HEK293 (cell line): ENCODE measurements around the gene CARD10.

Experiments used
- GLI4 ChIP-seq: fragments of 450-650 bp; formaldehyde crosslinking; IDR thresholded peaks from 2 replicates; pipeline ENCODE4 v1.5.1; 2016; ENCODE audit warnings: missing biosample characterization, missing genetic modification characterization
- GLIS2 ChIP-seq: fragments of 450-650 bp; formaldehyde crosslinking; IDR thresholded peaks from 2 replicates; pipeline ENCODE4 v1.5.1; 2016; ENCODE audit warnings: missing biosample characterization, missing genetic modification characterization
- SCRT1 ChIP-seq: fragments of 450-650 bp; formaldehyde crosslinking; IDR thresholded peaks from 2 replicates; pipeline ENCODE4 v1.5.1; 2016; ENCODE audit warnings: missing biosample characterization, missing genetic modification characterization, borderline replicate concordance
- SP2 ChIP-seq: fragments of 450-650 bp; formaldehyde crosslinking; IDR thresholded peaks from 2 replicates; pipeline ENCODE4 v1.5.1; 2016; ENCODE audit warnings: missing biosample characterization, missing genetic modification characterization
- SP7 ChIP-seq: fragments of 450-650 bp; formaldehyde crosslinking; IDR thresholded peaks from 2 replicates; pipeline ENCODE4 v1.5.1; 2016; ENCODE audit warnings: missing biosample characterization, missing genetic modification characterization
- ZBTB20 ChIP-seq: fragments of 450-650 bp; formaldehyde crosslinking; IDR thresholded peaks from 2 replicates; pipeline ENCODE4 v1.5.1; 2016; ENCODE audit warnings: missing biosample characterization, missing genetic modification characterization
- ZBTB48 ChIP-seq: fragments of 450-650 bp; formaldehyde crosslinking; IDR thresholded peaks from 2 replicates; pipeline ENCODE4 v1.5.1; 2016; ENCODE audit warnings: missing biosample characterization, missing genetic modification characterization
- ZEB2 ChIP-seq: fragments of 450-650 bp; formaldehyde crosslinking; IDR thresholded peaks from 2 replicates; pipeline ENCODE4 v1.5.1; 2016; ENCODE audit warnings: missing biosample characterization, missing genetic modification characterization
- ZFHX2 ChIP-seq: fragments of 450-650 bp; formaldehyde crosslinking; conservative IDR thresholded peaks from 2 replicates; pipeline ENCODE4 v1.5.1; 2016; ENCODE audit warnings: missing biosample characterization, missing genetic modification characterization
- ZFP3 ChIP-seq: fragments of 450-650 bp; formaldehyde crosslinking; IDR thresholded peaks from 2 replicates; pipeline ENCODE4 v1.5.1; 2016; ENCODE audit warnings: low read depth, missing biosample characterization, missing genetic modification characterization
- ZNF138 ChIP-seq: fragments of 450-650 bp; formaldehyde crosslinking; IDR thresholded peaks from 2 replicates; pipeline ENCODE4 v1.5.1; 2016; ENCODE audit warnings: missing biosample characterization, missing genetic modification characterization, borderline replicate concordance
- ZNF175 ChIP-seq: fragments of 450-650 bp; formaldehyde crosslinking; IDR thresholded peaks from 2 replicates; pipeline ENCODE4 v1.5.1; 2016; ENCODE audit warnings: missing biosample characterization, missing genetic modification characterization
- ZNF18 ChIP-seq: fragments of 450-650 bp; formaldehyde crosslinking; IDR thresholded peaks from 2 replicates; pipeline ENCODE4 v1.5.1; 2016; ENCODE audit warnings: missing biosample characterization, missing genetic modification characterization
- ZNF2 ChIP-seq: fragments of 450-650 bp; formaldehyde crosslinking; IDR thresholded peaks from 2 replicates; pipeline ENCODE4 v1.5.1; 2016; ENCODE audit warnings: missing biosample characterization, missing genetic modification characterization
- ZNF350 ChIP-seq: fragments of 450-650 bp; formaldehyde crosslinking; IDR thresholded peaks from 2 replicates; pipeline ENCODE4 v1.5.0; 2017; ENCODE audit warnings: missing biosample characterization, mild to moderate bottlenecking, missing genetic modification characterization
- ZNF354C ChIP-seq: fragments of 450-650 bp; formaldehyde crosslinking; IDR thresholded peaks from 2 replicates; pipeline ENCODE4 v1.5.1; 2016; ENCODE audit warnings: missing biosample characterization, missing genetic modification characterization, low read depth, borderline replicate concordance
- ZNF394 ChIP-seq: fragments of 450-650 bp; formaldehyde crosslinking; IDR thresholded peaks from 2 replicates; pipeline ENCODE4 v1.5.1; 2016; ENCODE audit warnings: missing biosample characterization, missing genetic modification characterization, mild to moderate bottlenecking, moderate library complexity, borderline replicate concordance
- ZNF416 ChIP-seq: fragments of 450-650 bp; formaldehyde crosslinking; IDR thresholded peaks from 2 replicates; pipeline ENCODE4 v1.5.1; 2016; ENCODE audit warnings: missing biosample characterization, missing genetic modification characterization
- ZNF514 ChIP-seq: fragments of 450-650 bp; formaldehyde crosslinking; IDR thresholded peaks from 2 replicates; pipeline ENCODE4 v1.5.1; 2016; ENCODE audit warnings: missing biosample characterization, missing genetic modification characterization
- ZNF518A ChIP-seq: fragments of 450-650 bp; formaldehyde crosslinking; conservative IDR thresholded peaks from 2 replicates; pipeline ENCODE4 v1.5.1; 2016; ENCODE audit warnings: low read depth, missing biosample characterization, missing genetic modification characterization
- ZNF585B ChIP-seq: fragments of 450-650 bp; formaldehyde crosslinking; IDR thresholded peaks from 2 replicates; pipeline ENCODE4 v1.5.1; 2016; ENCODE audit warnings: missing biosample characterization, missing genetic modification characterization
- ZNF701 ChIP-seq: fragments of 450-650 bp; formaldehyde crosslinking; IDR thresholded peaks from 2 replicates; pipeline ENCODE4 v1.5.1; 2016; ENCODE audit warnings: missing biosample characterization, missing genetic modification characterization
- ZNF776 ChIP-seq: fragments of 450-650 bp; formaldehyde crosslinking; IDR thresholded peaks from 2 replicates; pipeline ENCODE4 v1.5.0; 2017; ENCODE audit warnings: missing biosample characterization, missing genetic modification characterization, borderline replicate concordance
- ZNF843 ChIP-seq: fragments of 450-650 bp; formaldehyde crosslinking; IDR thresholded peaks from 2 replicates; pipeline ENCODE4 v1.5.1; 2016; ENCODE audit warnings: missing biosample characterization, missing genetic modification characterization
- ZSCAN23 ChIP-seq: fragments of 450-650 bp; formaldehyde crosslinking; IDR thresholded peaks from 2 replicates; pipeline ENCODE4 v1.5.1; 2016; ENCODE audit warnings: missing biosample characterization, missing genetic modification characterization
- ZSCAN4 ChIP-seq: fragments of 450-650 bp; formaldehyde crosslinking; IDR thresholded peaks from 2 replicates; pipeline ENCODE4 v1.5.1; 2017; ENCODE audit warnings: missing biosample characterization, missing genetic modification characterization
- TF ChIP-seq, protein P1 (sequence below): fragments of 450-650 bp; formaldehyde crosslinking; IDR thresholded peaks from 2 replicates; pipeline ENCODE4 v1.5.1; 2016; ENCODE audit warnings: missing biosample characterization, missing genetic modification characterization
- TF ChIP-seq, protein P2 (sequence below): fragments of 450-650 bp; formaldehyde crosslinking; optimal IDR thresholded peaks from 2 replicates; pipeline ENCODE3; 2016; ENCODE audit warnings: missing biosample characterization, mild to moderate bottlenecking, missing genetic modification characterization

Gene CARD10

GRCh38 chr22:37563153-37564081 lies 44.2 kb upstream of the CARD10 start (continued):
- TF ChIP-seq ZNF585B (tag by site-specific recombination) (no peak), ZBTB48 (tag by site-specific recombination) (no peak), SP2 (tag by site-specific recombination) (peak; percentile 75), ZNF514 (no peak), ZSCAN4 (no peak), GLIS2 (tag by site-specific recombination) (peak; percentile 78), ZNF701 (tag by site-specific recombination) (no peak), ZNF416 (tag by site-specific recombination) (no peak), ZNF18 (no peak), SCRT1 (peak; percentile 82), ZNF175 (tag by site-specific recombination) (no peak), ZFHX2 (tag by site-specific recombination) (peak; percentile 27; the same call in 1 of the 2 replicates), GLI4 (tag by site-specific recombination) (no peak), ZNF138 (tag by site-specific recombination) (no peak), ZNF2 (tag by site-specific recombination) (0 out of 2 replicates have a peak, but pooled peaks have one; percentile 50), ZNF776 (tag by site-specific recombination) (no peak), ZNF843 (tag by site-specific recombination) (no peak), ZSCAN23 (tag by site-specific recombination) (peak; percentile 34; the same call in 1 of the 2 replicates), SP7 (peak; percentile 77), ZEB2 (tag by site-specific recombination) (peak; percentile 94), ZFP3 (tag by site-specific recombination) (no peak), ZBTB20 (peak; percentile 49; the same call in 1 of the 2 replicates), ZNF354C (tag by site-specific recombination) (no peak), ZNF518A (tag by site-specific recombination) (no peak), ZNF394 (tag by site-specific recombination) (peak; percentile 57; the same call in 1 of the 2 replicates), ZNF350 (tag by site-specific recombination) (no peak)
- TF ChIP-seq, protein P1, sequence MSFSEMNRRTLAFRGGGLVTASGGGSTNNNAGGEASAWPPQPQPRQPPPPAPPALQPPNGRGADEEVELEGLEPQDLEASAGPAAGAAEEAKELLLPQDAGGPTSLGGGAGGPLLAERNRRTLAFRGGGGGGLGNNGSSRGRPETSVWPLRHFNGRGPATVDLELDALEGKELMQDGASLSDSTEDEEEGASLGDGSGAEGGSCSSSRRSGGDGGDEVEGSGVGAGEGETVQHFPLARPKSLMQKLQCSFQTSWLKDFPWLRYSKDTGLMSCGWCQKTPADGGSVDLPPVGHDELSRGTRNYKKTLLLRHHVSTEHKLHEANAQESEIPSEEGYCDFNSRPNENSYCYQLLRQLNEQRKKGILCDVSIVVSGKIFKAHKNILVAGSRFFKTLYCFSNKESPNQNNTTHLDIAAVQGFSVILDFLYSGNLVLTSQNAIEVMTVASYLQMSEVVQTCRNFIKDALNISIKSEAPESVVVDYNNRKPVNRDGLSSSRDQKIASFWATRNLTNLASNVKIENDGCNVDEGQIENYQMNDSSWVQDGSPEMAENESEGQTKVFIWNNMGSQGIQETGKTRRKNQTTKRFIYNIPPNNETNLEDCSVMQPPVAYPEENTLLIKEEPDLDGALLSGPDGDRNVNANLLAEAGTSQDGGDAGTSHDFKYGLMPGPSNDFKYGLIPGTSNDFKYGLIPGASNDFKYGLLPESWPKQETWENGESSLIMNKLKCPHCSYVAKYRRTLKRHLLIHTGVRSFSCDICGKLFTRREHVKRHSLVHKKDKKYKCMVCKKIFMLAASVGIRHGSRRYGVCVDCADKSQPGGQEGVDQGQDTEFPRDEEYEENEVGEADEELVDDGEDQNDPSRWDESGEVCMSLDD: no peak
- TF ChIP-seq, protein P2, sequence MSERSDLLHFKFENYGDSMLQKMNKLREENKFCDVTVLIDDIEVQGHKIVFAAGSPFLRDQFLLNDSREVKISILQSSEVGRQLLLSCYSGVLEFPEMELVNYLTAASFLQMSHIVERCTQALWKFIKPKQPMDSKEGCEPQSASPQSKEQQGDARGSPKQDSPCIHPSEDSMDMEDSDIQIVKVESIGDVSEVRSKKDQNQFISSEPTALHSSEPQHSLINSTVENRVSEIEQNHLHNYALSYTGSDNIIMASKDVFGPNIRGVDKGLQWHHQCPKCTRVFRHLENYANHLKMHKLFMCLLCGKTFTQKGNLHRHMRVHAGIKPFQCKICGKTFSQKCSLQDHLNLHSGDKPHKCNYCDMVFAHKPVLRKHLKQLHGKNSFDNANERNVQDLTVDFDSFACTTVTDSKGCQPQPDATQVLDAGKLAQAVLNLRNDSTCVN (tag by site-specific recombination): peak; percentile 22
